ENCODE measurements around the gene HTRA3.

Gene HTRA3

DNA sequence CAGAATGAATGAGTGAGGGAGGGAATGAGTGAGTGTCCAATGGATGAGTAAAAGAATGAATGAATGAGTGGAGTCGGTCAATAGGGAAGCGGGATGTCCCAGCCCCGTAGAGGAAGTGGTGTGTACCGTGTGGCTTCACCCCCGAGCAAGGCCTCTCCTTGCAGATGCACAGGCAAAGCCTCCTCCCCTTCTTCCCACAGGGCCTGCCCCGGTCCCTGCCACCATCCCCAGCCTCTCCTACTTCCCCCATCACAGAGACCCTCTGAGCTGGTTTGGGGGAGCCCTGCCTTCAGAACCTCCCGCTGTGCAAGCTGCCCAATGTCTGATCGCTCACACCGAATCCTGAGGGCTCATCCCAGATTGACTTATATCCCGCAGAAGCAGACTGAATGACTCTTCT lies 13.6 kb downstream of the HTRA3 start:
- H3K27ac ChIP-seq: no peak overlapping the region
- TF ChIP-seq ZFX (IDR thresholded peaks at IDR 0.05): no peak
- TF ChIP-seq, protein P1, sequence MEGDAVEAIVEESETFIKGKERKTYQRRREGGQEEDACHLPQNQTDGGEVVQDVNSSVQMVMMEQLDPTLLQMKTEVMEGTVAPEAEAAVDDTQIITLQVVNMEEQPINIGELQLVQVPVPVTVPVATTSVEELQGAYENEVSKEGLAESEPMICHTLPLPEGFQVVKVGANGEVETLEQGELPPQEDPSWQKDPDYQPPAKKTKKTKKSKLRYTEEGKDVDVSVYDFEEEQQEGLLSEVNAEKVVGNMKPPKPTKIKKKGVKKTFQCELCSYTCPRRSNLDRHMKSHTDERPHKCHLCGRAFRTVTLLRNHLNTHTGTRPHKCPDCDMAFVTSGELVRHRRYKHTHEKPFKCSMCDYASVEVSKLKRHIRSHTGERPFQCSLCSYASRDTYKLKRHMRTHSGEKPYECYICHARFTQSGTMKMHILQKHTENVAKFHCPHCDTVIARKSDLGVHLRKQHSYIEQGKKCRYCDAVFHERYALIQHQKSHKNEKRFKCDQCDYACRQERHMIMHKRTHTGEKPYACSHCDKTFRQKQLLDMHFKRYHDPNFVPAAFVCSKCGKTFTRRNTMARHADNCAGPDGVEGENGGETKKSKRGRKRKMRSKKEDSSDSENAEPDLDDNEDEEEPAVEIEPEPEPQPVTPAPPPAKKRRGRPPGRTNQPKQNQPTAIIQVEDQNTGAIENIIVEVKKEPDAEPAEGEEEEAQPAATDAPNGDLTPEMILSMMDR (conservative IDR thresholded peaks at IDR 0.05): no peak

DNA sequence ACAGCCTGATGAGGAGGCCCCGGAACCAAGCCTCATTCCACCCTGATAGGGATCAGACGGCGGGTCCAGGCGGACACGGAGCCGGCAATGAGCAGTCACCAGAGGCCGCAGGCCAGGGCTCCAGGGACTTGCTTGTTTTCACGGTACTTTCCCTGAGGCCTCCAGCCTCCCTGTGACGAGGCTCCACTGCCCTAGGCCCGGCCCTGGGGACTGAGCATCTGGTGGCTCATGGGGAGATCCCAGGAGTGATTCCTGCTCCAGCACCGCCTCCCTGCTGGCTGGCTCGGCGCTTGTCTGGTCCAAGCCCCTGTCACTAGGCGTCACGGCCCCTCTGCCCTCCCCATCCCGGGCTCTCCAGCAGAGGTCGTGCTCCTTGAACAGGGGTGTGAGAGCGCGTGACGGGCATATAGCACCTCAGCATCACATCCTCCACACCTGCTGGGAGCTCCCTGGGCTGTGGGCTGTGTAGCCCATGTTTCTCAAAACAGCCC lies 14.1 kb downstream of the HTRA3 start:
- H3K27ac ChIP-seq: no peak overlapping the region
- TF ChIP-seq, protein P1 (conservative IDR thresholded peaks at IDR 0.05): no peak
- no peak for TF ChIP-seq ZFX (IDR thresholded peaks at IDR 0.05)

DNA sequence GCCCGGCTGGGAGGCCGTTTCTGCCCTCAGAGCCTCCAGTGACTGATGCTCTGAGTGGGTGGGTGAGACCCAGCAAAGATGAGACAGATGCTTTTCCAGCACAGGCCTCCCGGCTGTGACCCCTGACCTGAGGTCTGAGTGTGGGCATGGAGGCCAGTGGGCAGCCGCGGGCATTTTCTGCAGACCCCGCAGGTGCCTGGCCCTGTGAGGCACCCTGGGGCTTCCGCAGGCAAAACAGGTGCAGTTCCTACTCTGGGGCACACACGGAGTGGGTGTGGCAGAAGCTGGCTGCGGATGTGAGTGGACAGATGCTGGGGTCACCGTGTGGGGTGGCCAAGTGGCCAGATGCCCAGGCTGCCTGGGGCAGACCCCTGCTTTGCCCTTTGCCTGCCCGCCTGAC lies 14.8 kb downstream of the HTRA3 start:
- TF ChIP-seq, protein P1 (conservative IDR thresholded peaks at IDR 0.05): no peak
- TF ChIP-seq ZFX (IDR thresholded peaks at IDR 0.05): no peak
- H3K27ac ChIP-seq: no peak overlapping the region

DNA sequence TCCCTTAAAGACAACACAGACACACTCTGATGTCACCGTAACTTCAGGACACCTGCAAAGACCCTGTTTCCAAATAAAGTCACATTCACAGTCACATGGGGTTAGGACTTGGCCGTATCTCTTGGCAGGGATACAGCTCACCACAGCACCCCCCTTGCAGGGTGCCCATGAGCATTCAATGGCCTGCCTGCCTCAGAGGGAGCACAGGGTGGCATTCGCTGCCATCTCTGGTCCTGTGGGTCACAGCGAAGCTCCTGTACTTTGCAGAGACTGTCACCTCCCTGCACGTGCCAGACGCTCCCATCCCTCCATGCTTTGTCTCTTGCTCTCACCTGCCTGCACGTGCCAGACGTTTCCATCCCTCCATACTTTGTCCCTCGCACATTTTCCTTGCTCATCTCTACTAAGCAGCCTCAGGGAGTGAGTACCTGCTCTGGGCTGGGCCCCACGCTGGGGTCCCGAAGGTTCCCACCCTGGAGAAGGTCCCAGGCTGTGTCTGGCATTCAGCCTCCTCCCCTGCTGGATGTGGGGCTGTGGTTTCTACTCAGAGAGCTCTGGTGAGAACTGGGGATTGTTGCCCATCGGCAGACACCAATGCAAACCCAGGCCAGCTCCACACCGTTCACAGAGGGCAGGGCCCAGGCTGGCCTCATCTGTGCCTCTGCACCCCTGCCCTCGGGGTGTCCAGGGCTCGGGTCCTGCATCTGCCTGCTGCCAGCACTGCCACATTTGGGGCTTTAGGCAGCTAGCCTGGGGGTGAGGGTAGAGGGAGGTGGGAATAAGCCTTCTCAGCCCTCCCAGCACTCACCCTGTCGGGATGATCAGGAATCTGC lies 15.8 kb downstream of the HTRA3 start:
- TF ChIP-seq ZFX (IDR thresholded peaks at IDR 0.05): no peak
- H3K27ac ChIP-seq: no peak overlapping the region

DNA sequence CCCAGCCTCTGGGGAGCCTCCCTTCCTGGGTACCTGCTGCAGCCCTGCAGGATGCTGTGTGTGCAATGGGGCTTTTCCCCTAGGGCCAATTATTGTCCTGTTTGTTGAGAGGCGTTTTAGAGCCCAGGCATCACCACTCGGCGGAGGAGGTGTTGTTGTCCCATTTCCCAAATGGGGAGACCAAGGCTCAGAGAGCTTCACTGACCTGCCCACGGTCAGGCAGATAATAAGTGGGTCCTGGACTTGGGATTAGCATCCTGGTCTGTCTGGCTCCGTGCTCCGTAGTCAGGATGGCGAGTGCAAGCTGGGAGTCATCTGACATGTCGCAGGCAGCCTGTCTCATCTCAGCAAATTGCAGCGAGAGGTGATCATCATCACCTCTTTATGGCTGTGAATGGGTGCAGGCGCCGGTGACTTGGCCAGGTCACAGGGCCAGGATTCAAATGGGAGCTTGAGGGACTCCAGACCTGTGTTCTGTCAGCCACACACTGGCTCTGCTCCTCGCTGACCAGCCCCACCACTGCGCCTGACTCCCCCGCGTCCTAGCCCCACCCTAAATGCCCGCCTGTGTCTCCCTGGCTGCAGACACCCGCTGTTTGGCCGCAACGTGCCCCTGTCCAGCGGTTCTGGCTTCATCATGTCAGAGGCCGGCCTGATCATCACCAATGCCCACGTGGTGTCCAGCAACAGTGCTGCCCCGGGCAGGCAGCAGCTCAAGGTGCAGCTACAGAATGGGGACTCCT lies 16.6 kb downstream of the HTRA3 start:
- TF ChIP-seq, protein P1 (conservative IDR thresholded peaks at IDR 0.05): no peak
- TF ChIP-seq ZFX (IDR thresholded peaks at IDR 0.05): no peak
- H3K27ac ChIP-seq: no peak overlapping the region

DNA sequence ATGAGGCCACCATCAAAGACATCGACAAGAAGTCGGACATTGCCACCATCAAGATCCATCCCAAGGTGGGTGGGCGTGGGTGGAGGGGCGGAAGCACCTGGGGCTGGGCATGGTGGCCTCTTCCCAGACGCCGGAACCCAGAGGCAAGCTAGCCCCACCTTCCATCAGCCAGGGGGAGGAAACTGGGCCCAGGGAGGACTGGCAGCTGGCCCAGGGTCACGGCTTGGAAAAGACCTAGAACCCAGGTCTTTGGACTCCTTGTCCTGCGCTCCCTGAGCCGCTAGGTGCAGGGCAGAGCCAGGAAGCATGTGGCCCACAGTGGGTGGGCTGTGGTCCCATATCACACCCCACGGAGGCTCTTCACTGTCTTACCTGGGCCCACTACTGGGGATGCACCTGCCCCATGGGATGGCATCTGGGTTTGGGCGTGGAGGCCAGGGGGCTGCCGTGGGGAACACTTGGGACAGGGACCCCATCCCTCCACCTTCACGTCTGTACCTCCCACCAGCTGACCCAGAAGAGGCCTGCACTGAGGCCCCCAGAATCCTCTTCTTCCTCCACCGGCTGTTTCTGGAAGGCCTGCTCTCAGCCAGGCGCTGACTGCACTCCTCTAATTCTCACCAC lies 17.3 kb downstream of the HTRA3 start:
- no peak for TF ChIP-seq ZFX (IDR thresholded peaks at IDR 0.05)
- TF ChIP-seq, protein P1 (conservative IDR thresholded peaks at IDR 0.05): no peak
- no peak overlapping the region for H3K27ac ChIP-seq

DNA sequence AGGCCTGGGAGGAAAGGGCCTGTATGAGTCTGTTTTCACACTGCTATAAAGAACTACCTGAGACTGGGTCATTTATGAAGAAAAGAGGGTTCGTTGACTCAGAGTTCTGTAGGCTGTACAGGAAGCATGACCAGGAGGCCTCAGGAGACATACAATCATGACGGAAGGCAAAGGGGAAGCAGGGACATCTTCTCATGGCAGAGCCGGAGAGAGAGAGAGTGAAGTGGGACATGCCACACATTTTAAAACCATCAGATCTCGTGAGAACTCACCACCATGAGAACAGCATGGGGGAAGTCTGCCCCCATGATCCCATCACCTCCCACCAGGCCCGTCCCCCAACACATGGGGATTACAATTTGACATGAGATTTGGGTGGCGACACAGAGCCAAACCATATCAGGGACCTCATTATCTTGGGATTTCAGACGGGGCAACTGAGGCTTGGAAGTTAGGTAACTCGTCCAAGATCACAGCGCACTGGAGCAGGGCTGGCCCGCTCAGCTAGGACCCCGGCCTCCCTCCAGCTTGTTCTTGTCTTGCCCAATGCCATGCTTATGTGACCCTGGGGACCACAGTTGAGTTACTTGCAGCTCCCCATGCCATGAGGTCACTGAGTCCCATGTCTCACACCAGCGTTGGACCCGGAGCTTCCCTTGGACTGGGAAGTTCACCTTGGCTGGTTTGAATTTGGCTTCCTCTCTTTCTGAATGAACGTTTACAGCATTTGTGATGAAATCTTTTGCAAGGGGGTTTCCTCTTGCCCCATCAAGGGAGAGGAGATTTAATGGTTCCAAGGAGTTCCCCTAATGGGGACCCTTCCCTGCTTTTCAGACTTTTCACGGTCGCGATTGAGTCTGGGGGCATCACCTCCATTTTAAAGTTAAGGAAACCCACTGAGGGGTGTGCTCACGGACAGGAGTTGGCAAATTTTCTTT lies 18.1 kb downstream of the HTRA3 start:
- H3K27ac ChIP-seq: no peak overlapping the region
- TF ChIP-seq ZFX (IDR thresholded peaks at IDR 0.05): no peak
- TF ChIP-seq, protein P1 (conservative IDR thresholded peaks at IDR 0.05): no peak
